HCT116 (cell line): ENCODE measurements around the gene NT5E. TPM values are rescaled to one million over a fixed set of nuclear protein-coding genes. Genes with fewer than 3 reads are reported as not detected.
A peak's percentile ranks its signal among the peaks of the same experiment; 100 is the strongest.

Experiments used
- ATAC-seq: fragments of 200-7000 bp; cut with Tn5 transposase; 2 replicates; pipeline ENCODE4 v1.9.1; 2020; ENCODE audit warnings: mild to moderate bottlenecking, moderate library complexity
- BruUV-seq: library from RNA; stranded (reverse); fragments of 400-500 nt; replicated peaks from 2 replicates; lab custom pipeline; 2021; lab: Mats Ljungman, UMichigan
- CTCF ChIA-PET: fragments of 300-600 bp; sonication (Branson Sonifier 250); formaldehyde crosslinking; loops from one replicate; lab custom pipeline; 2021; ENCODE audit warnings: antibody characterized with exemption; lab: Charles Lee
- POLR2A ChIA-PET: fragments of 300-600, 350-600 bp; sonication (Branson Sonifier 250); formaldehyde crosslinking; loops from one replicate; lab custom pipeline; 2021; ENCODE audit warnings: antibody characterized with exemption; lab: Charles Lee
- RAD21 ChIA-PET, 2 experiments: fragments of 300-600 bp; sonication (Branson Sonifier 250); formaldehyde crosslinking; loops; one replicate each; lab custom pipeline; 2023; ENCODE audit warnings: low total read pairs in 2 of 2; ENCODE audit not compliant: uncharacterized antibody in 2 of 2, unreplicated experiment in 2 of 2, low non-redundant PET in 1 of 2; lab: Charles Lee
- DNase-seq: peaks from one replicate; pipeline ENCODE4 v3.0.0-alpha.2; 2010; ENCODE audit warnings: low read depth, low spot score
- H2AFZ ChIP-seq: fragments of 200-600 bp; shearing (Covaris generic), sonication (generic); 2 replicates; pipeline ENCODE4 v1.6.1; 2017; ENCODE audit warnings: low read depth, mixed run types, mixed read lengths, antibody characterized with exemption, low read length; ENCODE audit not compliant: poor library complexity, severe bottlenecking
- H3K27ac ChIP-seq: 2 replicates; pipeline ENCODE4 v1.5.1; 2012; ENCODE audit warnings: low read depth, low read length
- H3K27me3 ChIP-seq: fragments of 200-600 bp; sonication (generic); 2 replicates; pipeline ENCODE4 v1.6.1; 2016; ENCODE audit warnings: mixed run types, low read length, mixed read lengths; ENCODE audit not compliant: insufficient read depth
- H3K36me3 ChIP-seq, 2 experiments: fragments of 200-500 bp in 1 of 2; fragments of 200-600 bp in 1 of 2; sonication (Bioruptor generic) in 1 of 2; sonication (generic) in 1 of 2; 2 replicates each; pipeline versions ENCODE4 v1.5.1 to v1.6.1; 2014 to 2016; ENCODE audit warnings: low read length in 2 of 2, inconsistent platforms in 1 of 2, mixed read lengths in 1 of 2, mixed run types in 1 of 2; ENCODE audit not compliant: insufficient read depth in 2 of 2, control insufficient read depth in 1 of 2
- H3K4me1 ChIP-seq, 2 experiments: fragments of 200-600 bp in 1 of 2; sonication (generic) in 1 of 2; 2 replicates each; pipeline versions ENCODE4 v1.5.1 to v1.6.1; 2012 to 2017; ENCODE audit warnings: low read length in 2 of 2, inconsistent platforms in 1 of 2, mild to moderate bottlenecking in 1 of 2, mixed read lengths in 1 of 2, mixed run types in 1 of 2, moderate library complexity in 1 of 2; ENCODE audit not compliant: insufficient read depth in 2 of 2, control insufficient read depth in 1 of 2
- H3K4me2 ChIP-seq: fragments of 200-600 bp; sonication (generic); 2 replicates; pipeline ENCODE4 v1.6.1; 2017; ENCODE audit warnings: mixed run types, low read length, mixed read lengths
- H3K4me3 ChIP-seq, 2 experiments: fragments of 200-600 bp in 1 of 2; sonication (generic) in 1 of 2; replicated peaks in 1 of 2; 2 replicates each; pipeline ENCODE4 v1.5.1; 2011 to 2016; ENCODE audit warnings: low read length in 2 of 2, control low read depth in 1 of 2, low read depth in 1 of 2, mild to moderate bottlenecking in 1 of 2, mixed read lengths in 1 of 2, mixed run types in 1 of 2
- H3K79me2 ChIP-seq: fragments of 200-600 bp; sonication (generic); 2 replicates; pipeline ENCODE4 v1.6.1; 2017; ENCODE audit warnings: mild to moderate bottlenecking, mixed run types, low read length, moderate library complexity, mixed read lengths; ENCODE audit not compliant: insufficient read depth
- H3K9ac ChIP-seq: fragments of 200-600 bp; sonication (generic); 2 replicates; pipeline ENCODE4 v1.6.1; 2016; ENCODE audit warnings: low read length, mixed read lengths
- H3K9me2 ChIP-seq: fragments of 200-600 bp; sonication (generic), shearing (Covaris generic); 2 replicates; pipeline ENCODE4 v1.6.1; 2017; ENCODE audit warnings: mixed run types, mild to moderate bottlenecking, moderate library complexity; ENCODE audit not compliant: insufficient read depth
- H3K9me3 ChIP-seq, 2 experiments: fragments of 200-500 bp in 1 of 2; fragments of 200-600 bp in 1 of 2; sonication (Bioruptor generic) in 1 of 2; sonication (generic) in 1 of 2; 2 replicates each; pipeline ENCODE4 v1.6.1; 2014 to 2017; ENCODE audit warnings: low read length in 2 of 2, mixed read lengths in 2 of 2, inconsistent platforms in 1 of 2, low read depth in 1 of 2, mild to moderate bottlenecking in 1 of 2, mixed run types in 1 of 2, moderate library complexity in 1 of 2; ENCODE audit not compliant: control insufficient read depth in 1 of 2, insufficient read depth in 1 of 2
- H4K20me1 ChIP-seq: fragments of 200-600 bp; sonication (generic), shearing (Covaris generic); 2 replicates; pipeline ENCODE4 v1.6.1; 2017; ENCODE audit warnings: mixed run types, mild to moderate bottlenecking, moderate library complexity; ENCODE audit not compliant: insufficient read depth
- ATF3 ChIP-seq: IDR thresholded peaks from 2 replicates; pipeline ENCODE4 v1.6.1; 2012
- CEBPB ChIP-seq: IDR thresholded peaks from 2 replicates; pipeline ENCODE4 v1.6.1; 2012; ENCODE audit warnings: low read depth
- CTCF ChIP-seq, 3 experiments: fragments of 200-600 bp in 1 of 3; sonication (generic) in 1 of 3; IDR thresholded peaks in 2 of 3; conservative IDR thresholded peaks in 1 of 3; 2 replicates each; pipeline ENCODE4 v1.5.1; 2012 to 2017; ENCODE audit warnings: low read depth in 2 of 3, low read length in 2 of 3, antibody characterized with exemption in 1 of 3, borderline replicate concordance in 1 of 3, control low read depth in 1 of 3, mild to moderate bottlenecking in 1 of 3, mixed read lengths in 1 of 3, mixed run types in 1 of 3, moderate library complexity in 1 of 3; ENCODE audit not compliant: insufficient read depth in 1 of 3
- ELF1 ChIP-seq: IDR thresholded peaks from 2 replicates; pipeline ENCODE4 v1.6.1; 2012; ENCODE audit warnings: low read depth, borderline replicate concordance
- EZH2 ChIP-seq: fragments of 200-600 bp; sonication (generic); IDR thresholded peaks from 2 replicates; pipeline ENCODE4 v1.6.1; 2017; ENCODE audit warnings: antibody characterized with exemption, mixed run types
- FOSL1 ChIP-seq: IDR thresholded peaks from 2 replicates; pipeline ENCODE4 v1.6.1; 2012; ENCODE audit warnings: low read depth
- JUND ChIP-seq: IDR thresholded peaks from 2 replicates; pipeline ENCODE4 v1.6.1; 2012
- MAX ChIP-seq: IDR thresholded peaks from 2 replicates; pipeline ENCODE4 v1.6.1; 2012
- POLR2A ChIP-seq: IDR thresholded peaks from 2 replicates; pipeline ENCODE4 v1.7.0; 2011; ENCODE audit warnings: borderline replicate concordance; ENCODE audit not compliant: insufficient read depth, insufficient read length; ENCODE audit errors: extremely low read depth
- POLR2AphosphoS5 ChIP-seq: IDR thresholded peaks from 2 replicates; pipeline ENCODE4 v1.6.1; 2011; ENCODE audit warnings: mild to moderate bottlenecking, low read depth, low read length, moderate library complexity
- RAD21 ChIP-seq: IDR thresholded peaks from 2 replicates; pipeline ENCODE4 v1.6.1; 2012; ENCODE audit warnings: low read depth, mild to moderate bottlenecking
- SP1 ChIP-seq: IDR thresholded peaks from 2 replicates; pipeline ENCODE4 v1.6.1; 2012; ENCODE audit warnings: low read depth
- TCF7L2 ChIP-seq: IDR thresholded peaks from 2 replicates; pipeline ENCODE4 v1.7.0; 2011; ENCODE audit warnings: borderline replicate concordance, inconsistent platforms; ENCODE audit not compliant: insufficient read depth, insufficient read length; ENCODE audit errors: extremely low read depth
- ZFX ChIP-seq: fragments of 450-650 bp; IDR thresholded peaks from 2 replicates; pipeline ENCODE4 v1.6.1; 2017
- ZNF274 ChIP-seq: fragments of 200-500 bp; sonication (Bioruptor generic); IDR thresholded peaks from 2 replicates; pipeline ENCODE4 v1.6.1; 2014; ENCODE audit warnings: mild to moderate bottlenecking, low read depth, low read length, inconsistent platforms
- intact Hi-C: fragments of 100-400 bp; cut with micrococcal nuclease; formaldehyde crosslinking; loops from 2 replicates; pipeline ENCODE4 v1.10.0; 2022
- total RNA-seq: library from RNA; stranded (reverse); gene quantifications from one replicate; pipeline ENCODE4 v1.2.1, GENCODE V29; 2021; ENCODE audit not compliant: unreplicated experiment

NT5E gene
- total RNA-seq, 1 experiment from 2014 or later = 68.2 TPM

GRCh38 chr6:85469276-85470022, 19.6 kb downstream of the NT5E start:
- CTCF ChIA-PET = interaction anchor here (3.3 kb wide), 1 partner anchor 14 kb away, joined by 17 read pairs; no protein-coding TSS in a partner anchor
- ATAC-seq (peak; percentile 7; the same call in 1 of the 2 replicates), DNase-seq (no peak)
- Histone ChIP-seq H3K9ac (peak overlapping the region; percentile 25), H3K4me1 (peaks cover 27 to 81% of the 10 kb centered on the region in 2 experiments), H3K4me3 (no peak overlapping the region; a peak in 1 of 4 replicates), H4K20me1 (no peaks in the 10 kb centered on the region), H3K9me3 (no peaks in the 10 kb centered on the region), H3K9me2 (no peaks in the 10 kb centered on the region), H3K27me3 (no peaks in the 10 kb centered on the region), H3K36me3 (peaks cover 0 to 9% of the 10 kb centered on the region in 2 experiments; a peak in 1 of 4 replicates), H2AFZ (no peak overlapping the region), H3K4me2 (peak overlapping the region; percentile 57)
- BruUV-seq = no TSS peak
- intact Hi-C loops = loop anchor here (10.0 kb wide), 1 partner anchor 205 kb away; no protein-coding TSS in a partner anchor
- no peak for TF ChIP-seq EZH2
- no peak for TF ChIP-seq CTCF (IDR thresholded peaks at IDR 0.05 in 2 of 3, conservative IDR thresholded peaks at IDR 0.05 in 1 of 3; ENCODE audit: borderline replicate concordance in 1 of 3, insufficient read depth in 1 of 3, low read depth in 2 of 3, low read length in 2 of 3)
- no peak for TF ChIP-seq RAD21
- no peak for TF ChIP-seq FOSL1
- no peak for TF ChIP-seq ELF1
- TF ChIP-seq POLR2A = no peak
- no peak for TF ChIP-seq MAX
- no peak for TF ChIP-seq ZFX
- no peak for TF ChIP-seq CEBPB
- no peak for TF ChIP-seq TCF7L2
- no peak for TF ChIP-seq ATF3
- TF ChIP-seq POLR2AphosphoS5 = no peak
- no peak for TF ChIP-seq ZNF274
- TF ChIP-seq SP1 = no peak
- TF ChIP-seq JUND = no peak
- TF ChIP-seq, all 23 proteins: peak for 0
- ChIA-PET POLR2A (interaction anchor here (1.4 to 1.7 kb wide), 2 partner anchors 9 to 108 kb away, joined by 4 to 9 read pairs; no protein-coding TSS in a partner anchor), RAD21 (no interaction called here)
- Histone ChIP-seq H3K27ac (no peak overlapping the region; the same call in 1 of the 2 replicates), H3K79me2 (no peaks in the 10 kb centered on the region)
